ENCODE results near the gene ZNF385C.

ZNF385C gene

DNA sequence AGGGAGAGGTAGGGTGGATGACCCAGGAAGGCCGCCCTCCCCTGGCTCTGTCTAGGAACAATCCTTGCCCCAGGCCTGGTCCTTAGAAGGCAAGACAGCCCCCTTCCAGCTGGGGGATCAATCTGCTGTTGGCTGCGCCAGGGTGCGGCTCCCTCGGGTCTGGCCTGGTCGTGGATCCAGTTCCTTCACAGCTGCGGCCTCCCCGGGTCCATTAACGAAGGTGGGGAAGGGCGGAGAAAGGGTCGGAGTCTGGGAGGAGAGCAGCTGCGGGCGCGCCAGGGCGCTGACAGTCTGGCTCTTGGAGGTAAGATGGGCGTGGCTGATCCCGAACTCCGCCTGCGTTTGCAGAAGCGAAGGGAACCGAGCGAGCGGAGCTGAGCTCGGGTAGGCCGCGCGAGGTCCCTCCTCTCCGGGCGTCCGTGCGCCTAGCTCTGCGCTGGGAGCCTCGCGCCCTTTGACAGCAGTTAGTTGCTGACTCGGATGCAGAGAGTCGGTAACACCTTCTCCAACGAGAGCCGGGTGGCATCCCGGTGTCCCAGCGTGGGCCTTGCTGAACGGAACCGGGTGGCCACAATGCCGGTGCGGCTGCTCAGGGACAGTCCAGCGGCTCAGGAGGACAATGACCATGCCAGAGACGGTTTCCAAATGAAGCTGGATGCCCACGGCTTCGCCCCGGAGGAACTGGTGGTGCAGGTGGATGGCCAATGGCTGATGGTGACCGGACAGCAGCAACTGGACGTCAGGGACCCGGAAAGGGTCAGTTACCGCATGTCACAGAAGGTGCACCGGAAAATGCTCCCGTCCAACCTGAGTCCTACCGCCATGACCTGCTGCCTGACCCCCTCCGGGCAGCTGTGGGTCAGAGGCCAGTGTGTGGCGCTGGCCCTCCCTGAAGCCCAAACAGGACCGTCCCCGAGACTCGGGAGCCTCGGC, 24.4 kb upstream of the ZNF385C start, which contains the start of gene HSPB9:
HSPB9 (plus strand) TSS at position 434 of the 933 bp plus-strand sequence; CDS start at position 481, 47 bp downstream.
- DNase-seq, result peak; percentile 69

DNA sequence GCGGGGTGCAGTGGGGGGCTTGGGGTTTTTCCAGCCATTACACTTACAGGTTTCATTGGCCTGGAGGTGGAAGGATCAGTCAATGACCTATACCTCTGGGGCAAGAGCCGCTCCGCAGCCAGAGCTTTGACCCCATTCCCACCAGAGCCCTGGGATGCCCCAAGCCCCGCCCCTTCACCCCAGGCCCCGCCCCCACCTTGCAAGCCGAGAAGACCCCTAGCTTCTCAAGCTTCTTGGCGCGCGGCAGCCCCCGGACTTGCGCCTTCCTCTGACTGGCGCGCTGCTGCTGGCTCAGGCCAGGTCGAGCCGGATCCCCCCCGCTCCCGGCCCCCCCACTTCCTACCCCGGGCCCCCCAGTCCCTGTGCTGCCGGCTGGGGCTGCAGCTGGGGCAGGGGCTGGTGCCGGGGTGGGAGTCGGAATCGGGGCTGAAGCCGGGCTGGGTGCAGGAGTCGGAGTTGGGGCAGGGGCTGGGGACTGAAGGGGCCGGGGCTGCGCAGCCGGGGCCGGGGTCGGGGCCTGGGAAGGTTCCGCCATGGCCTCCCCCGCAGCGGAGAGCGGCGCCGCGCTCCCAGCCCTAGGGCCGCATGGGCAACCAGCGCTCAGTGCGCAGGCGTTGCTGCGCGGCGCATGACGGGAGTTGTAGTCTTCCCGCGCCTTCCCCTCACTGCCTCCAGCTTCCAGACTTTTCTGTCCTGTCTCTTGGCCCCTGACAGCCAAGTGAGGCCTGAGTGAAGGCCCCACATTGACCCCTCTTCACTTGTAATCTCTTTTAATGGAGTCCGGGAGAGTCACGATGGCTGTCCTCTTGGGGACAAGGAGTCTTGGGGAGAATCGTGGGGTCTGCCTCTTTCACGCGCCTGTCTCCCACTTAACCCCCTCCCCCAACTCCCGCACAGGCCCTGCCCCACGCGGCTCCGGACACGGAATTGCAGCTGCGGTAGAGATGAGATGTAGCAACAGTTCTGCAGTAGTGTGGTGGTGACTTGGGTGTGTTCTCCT, 22.8 kb upstream of the ZNF385C start, which contains the start of gene KAT2A:
KAT2A (minus strand) TSS at position 598 of the 1,000 bp plus-strand sequence; CDS start at position 535, 63 bp downstream.
- DNase-seq, result peak; percentile 67

DNA sequence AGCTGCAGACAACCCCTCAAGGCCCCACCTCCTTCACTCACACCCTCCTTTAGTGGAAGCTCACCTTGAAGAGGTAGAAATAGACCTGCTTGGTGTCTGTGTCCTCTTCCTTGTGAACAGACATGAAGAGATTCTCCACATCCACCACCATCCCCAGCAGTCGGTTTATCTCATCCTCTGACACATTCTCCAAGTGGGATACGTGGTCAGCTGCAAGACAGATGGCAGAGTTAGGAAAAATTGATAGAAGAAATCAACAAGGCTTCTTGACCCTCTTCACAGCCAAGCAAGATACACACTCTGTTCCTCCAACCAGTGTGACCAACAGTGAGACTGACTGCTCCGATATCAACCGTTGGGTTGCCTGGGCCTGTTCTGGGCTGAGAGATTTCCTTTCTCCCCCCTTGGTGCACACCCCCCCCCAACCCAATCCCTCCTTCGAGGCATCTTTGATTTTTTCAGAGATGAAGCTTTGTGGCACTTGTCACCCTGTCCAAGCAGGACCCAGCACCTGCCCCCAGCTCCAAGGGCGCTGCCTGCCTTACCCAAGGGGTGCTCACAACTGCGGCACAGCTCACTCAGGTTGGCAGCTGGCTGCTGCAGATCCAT, 22.0 kb upstream of the ZNF385C start:
- no peak for DNase-seq

DNA sequence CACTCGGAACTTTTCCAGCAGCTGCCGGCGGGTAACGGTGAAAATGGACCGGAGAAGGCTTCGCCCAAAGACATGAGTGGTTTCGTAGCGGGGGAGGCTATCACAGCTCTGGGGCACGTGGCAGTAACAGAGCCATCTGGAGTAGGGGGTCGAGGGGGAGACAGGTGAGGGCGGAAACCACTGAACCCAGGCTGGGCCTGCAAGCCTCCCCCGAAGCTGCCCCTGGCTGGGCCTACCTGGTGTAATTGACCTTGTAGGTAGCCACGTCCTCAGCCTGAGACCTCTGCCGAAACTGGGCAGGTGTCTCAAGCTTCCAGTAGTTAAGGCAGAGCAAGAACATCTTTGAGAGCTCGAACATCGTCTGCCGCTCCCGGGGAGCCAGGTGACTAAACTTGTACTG, 21.0 kb upstream of the ZNF385C start:
- DNase-seq, result no peak

DNA sequence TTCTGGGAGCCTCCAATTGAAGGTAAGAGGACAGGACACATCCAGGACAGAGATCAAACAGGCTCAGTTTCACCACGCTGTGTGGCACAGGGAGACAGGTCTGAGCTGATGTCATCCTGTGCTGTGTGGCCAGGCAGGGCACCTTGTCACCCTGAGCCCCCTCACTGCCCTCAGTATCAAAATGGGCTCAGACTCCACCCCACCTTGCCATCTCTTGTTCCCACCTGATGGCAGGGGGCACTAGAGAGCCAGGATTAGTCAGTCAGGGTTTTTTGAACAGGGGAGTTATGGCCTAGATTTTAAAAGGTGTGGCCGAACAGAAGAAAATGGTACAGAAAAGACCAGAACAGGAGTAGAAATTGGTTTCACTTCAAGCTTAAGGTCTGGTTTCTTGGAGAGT, 20.3 kb upstream of the ZNF385C start:
- DNase-seq, result no peak

DNA sequence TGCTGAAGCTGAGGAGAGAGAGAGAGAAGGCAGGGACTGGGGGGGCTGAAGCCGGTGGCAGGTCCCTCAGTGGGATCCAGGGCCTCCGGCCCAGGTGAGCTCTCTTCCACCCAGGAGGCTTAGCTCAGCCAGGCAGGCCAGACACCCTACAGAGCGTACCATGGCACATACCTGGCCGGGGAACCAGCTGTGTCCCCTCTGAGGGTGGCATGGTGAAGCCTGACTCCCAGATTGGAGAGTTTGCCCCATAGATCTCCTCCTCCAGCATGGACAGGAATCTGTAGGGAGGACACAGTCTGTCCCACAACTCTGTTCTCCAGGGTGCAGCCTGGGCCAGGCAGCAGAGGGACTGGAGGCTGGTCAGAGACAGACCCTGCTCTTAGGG, 19.8 kb upstream of the ZNF385C start:
- DNase-seq, result no peak

DNA sequence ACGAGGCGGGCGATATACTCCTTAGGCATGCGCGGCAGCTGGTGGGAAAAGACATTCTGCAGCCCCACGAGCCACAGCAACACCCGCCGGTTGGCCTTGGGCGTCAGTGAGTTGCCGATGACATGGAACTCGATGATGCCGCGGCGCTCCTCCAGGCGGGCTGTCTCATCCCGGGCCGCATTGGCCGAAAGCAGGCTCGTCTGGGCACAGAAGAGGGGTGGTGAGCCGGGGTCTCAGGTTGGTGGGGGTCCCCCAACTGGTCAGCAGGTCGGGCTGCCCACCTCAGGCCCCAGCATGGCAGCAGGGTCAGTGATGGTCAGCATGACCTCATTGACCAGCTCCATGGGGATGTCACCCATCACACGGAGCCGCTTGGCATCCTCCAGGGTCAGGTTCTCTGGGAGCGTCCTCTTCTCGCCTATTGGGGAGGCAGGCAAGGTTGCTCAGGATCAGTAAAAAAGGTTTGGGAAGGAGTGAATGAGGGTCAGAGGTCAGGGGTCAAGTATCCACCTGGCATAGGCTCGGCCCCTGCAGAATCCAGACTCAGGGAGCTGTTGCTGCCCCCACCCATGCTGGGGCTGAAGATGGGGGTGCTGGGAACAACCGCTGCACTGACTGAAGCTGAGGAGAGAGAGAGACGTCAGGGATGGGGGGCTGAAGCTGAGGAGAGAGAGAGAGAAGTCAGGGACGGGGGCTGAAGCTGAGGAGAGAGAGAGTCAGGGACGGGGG, 19.3 kb upstream of the ZNF385C start:
- no peak for DNase-seq

DNA sequence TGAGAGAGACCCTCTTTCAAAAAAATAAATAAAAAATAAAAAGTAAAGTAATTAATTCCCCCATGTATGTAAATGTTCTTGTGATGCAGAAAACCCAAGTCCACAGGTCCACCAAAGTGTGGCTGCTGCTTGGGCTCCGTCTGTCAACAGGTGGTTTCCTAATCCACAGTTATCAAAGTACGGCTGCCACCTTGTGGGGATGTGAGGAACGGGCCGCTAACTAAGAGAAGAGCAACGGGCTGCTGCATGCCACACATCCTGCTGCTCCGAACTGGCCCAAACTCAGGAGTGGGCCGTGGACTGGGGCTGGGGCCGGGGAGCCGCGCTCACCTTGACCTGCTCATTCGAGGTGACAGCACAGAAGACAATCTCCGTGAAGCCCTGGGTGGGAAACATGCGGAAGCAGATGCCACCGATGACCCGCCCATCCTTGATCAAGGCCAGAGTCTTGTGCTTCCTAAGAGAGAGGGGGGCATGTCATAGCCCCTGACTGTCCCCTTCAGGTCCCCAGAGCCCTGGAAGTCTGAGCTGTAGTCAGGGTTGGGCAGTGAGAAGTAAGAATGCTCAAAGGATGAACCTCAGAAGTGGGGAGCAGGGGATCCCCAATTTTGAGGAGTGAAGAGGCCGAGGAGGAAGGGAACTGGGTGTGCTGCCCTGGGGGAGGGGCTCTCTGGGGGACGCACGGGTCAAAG, 18.6 kb upstream of the ZNF385C start:
- DNase-seq, result no peak

DNA sequence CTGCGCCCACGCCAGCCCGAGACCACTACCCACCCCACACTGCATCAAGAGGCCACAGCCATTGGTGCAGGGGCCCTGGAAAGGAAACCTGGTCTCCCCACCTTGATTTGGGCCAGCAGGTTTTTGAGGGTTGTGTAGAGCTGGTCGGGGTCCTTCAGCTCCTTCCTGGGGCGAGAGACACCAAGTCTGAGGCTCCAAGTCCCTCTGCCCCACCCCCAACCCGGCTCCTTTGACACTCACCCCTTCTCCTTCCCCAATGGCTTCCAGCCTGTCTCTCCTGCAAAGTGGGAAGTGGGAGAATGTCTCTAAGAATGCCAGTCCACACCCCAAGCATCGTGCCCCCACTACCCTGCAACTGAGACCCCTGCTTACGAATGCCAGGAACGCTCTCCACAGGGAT, 15.8 kb upstream of the ZNF385C start:
- DNase-seq, result no peak

DNA sequence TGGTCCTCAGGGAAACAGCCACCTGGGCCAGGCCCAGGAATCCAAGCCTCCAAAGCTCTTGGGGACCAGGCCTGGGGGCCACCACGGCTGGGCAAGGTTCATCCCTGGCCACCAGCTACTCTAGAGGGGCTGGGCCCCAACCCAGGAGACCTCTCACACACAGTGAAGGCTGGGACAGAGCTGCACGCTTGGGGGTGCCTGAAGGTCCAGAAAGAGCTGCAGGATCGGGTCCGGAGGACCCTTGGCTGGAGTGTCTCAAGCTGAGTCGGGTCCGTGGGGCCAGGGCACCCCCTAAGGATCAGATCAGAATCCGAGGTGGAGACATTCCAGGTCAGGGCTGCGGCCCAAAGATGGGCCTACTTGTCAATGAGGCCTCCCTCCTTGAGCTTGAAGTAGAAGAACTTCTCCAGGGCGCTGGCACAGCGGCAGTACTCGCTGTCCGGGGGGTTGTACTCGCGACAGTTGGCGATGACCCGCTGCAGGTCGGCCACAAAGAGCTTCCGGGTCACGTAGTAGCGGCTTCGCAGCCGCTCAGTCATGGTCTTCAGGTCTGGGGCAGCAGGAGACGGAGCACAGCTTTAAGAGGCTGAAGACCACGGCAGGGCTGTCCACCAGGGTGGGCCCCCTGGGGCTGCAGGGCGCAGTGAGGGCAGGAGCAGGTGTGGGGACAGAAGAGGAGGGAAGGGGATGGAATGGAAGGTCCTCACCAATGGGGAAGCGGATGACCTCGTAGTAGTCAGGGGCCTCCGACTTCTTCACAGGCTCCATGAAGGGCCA, 15.2 kb upstream of the ZNF385C start:
- no peak for DNase-seq

DNA sequence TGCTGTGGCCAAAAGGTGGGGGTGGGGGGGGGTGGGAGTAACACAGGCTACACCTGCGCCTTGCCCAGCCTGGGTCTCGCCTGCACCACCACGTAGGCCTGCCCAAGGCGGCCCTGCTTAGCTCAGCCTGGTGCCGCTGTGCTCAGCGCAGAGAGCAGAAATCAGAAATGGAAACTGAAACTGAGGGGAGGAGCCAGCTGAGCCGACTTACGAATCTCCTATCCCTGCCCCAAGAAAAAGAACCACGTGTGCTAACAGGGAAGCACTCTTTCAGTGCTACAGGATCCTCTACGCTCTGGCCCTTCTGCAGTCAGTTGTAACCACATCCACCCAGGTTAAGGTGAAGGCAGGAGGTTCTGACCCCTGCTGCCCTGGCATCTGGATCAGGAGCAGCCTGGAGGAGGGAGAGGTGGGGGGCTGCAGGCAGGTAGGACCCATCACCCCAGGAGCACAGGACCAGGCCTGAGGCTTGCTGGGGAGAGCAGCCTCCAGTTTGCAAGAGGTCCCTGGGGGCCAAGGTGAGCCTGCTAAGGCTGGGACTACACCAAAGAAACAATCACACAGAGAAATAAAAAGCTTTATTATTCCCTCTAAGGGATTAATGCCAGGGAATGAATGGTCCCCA, 14.4 kb upstream of the ZNF385C start, which contains the start of gene DHX58:
DHX58 (minus strand) TSS at position 163 of the 625 bp plus-strand sequence. CDS start 822 bp downstream, outside the sequence.
- DNase-seq, result no peak

DNA sequence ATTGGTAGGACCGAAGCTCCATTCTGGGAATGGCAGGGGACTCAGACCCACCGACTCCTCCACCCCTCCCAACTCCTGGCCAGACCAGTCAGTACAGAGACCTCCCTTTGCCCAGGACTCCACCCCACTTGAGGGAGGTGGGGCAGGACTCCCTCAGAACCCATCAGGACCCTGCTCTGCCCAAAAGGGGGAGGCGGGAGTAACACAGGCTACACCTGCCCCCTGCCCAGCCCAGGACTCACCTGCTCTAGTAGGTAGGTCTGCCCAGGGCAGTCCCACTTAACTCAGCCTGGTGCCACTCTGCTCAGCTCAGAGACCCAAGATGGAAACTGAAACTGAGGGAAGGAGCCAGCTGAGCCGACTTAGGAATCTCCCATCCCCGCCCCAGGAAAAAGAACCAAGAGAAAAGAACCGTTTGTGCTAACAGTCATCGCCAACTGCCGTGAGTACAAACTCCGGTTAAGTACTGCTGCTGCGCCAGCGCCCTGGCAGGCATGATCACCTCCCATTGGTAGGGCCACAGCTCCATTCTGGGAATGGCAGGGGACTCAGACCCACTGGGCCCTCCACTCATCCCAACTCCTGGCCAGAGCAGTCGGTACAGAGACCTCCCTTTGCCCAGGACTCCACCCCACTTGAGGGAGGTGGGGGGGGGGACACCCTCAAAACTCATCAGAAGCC, 13.7 kb upstream of the ZNF385C start:
- no peak for DNase-seq

DNA sequence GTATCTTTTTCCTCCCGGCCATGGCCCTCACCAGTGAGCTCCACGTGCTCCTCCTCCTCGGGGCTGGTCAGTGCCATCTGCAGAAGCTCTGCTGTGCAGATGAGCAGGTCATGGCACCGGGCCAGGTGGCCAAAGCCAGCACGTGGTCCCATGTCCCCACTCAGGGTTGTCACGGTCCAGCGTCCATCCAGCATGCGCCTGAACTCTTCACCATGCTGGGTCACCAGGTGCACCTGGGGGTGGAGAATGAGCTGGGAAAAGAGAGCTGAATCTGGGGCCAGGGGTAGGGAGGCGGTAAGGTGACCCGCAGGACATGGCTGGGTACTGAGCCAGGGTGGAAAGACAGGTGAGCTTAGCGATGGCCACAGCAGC, 13.0 kb upstream of the ZNF385C start:
- DNase-seq, result no peak

DNA sequence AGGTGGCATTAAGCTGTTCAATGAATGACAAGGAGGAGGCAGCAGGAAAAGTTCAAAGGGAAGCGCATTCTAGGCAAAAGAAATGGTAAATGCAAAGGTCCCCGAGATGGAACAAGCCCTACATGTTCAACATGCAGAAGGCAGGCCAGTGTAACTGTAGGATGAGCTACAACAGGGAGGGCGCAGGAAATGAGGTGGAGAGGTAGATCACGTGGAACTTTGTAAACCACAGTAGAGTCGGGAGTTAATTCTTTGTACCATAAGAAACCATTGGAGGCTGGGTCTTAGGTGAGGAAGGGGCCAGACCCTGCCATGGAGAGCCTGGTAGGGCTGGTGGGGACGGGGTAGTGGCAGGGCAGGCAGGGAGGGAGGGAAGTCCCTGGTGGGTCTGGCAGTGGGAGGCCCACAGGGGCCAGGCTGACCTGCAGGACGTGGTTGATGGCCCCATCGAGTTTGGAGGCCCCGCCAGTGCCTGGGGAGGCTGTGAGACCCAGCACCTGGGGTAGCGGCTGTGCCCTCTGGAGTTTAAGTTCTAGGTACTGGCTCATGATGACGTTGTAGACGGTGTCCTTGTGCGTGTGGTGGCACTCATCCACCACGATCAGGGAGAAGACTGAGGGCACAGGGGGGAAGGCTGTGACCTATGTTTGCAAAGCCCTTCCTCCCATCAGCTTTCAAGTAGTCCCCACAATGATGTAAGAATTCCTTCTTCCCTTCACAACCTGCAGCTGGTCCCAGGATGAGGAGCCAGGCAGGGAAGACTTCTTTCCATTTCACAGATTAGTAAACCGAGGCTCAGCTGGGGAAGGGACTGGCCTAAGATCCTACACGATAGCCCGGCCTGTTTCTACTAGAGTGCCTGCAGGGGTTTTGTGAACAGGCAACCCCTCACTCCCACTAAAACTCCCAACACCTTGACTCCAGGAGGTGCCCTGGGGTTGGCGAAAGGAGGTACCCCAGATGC, 12.3 kb upstream of the ZNF385C start:
- no peak for DNase-seq

DNA sequence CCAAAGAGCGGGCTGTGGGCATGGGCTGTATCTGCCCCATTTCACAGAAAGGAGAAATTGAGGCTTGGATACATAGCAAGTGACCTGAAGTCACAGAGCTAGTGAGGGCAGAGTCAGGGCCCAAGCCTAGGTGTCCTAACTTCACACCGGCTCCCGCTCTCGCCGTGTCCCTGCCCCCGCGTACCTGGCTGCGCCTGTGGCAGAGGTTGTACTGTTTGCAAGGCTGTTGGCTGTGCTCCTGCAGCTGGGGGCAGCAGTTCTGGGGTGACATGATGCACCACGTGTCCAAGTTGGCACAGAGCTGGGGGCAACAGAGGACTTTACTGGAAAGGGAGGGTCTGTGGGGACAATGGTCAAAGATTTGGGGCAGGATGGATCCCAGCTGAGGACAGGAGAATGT, 10.8 kb upstream of the ZNF385C start:
- no peak for DNase-seq

DNA sequence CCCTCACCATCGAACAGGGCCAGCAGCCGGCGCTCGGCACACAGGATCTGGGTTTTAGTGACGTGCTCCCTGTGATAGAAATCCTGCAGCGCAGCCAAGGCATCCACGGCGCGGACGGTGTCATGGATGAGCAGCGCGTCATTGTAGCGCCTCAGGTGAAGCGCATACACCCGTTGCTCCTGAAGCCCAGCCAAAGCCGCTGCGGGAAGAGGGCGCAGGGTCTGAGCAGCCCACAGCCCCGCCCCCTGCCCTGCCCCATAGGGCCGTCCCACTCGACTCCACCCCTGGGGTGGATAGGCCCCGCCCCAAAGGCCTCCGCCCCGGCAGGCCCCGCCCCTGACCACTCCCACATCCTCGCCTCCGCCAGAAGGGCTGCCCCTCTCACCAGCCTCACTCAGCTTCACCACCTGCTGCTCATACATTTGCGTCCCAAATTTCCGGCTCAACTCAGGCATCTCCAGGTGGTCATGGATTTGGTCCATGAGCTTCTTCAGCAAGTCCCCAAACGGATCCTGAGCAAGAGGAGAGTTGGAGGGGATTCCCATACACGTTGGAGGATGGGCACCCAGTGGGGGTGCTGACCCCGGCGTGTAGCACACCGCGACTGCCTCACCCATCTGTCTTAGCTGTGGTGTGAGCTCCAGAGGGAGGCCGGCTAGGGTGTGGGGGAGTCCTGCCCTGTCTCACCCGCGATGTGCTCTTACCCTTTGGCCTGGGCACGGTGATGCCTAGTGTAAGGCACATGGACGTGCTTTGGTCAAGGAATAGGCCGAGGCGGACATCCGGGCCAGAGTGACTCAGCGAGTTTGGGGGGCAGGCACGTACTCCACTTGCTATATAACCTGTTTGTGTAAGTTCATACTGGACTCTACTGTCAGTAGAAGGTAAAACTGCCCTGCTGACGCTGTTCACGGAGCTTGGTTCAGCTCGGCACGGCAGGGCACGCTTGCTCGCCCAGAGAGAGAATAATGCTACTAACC, 9.6 kb upstream of the ZNF385C start:
- DNase-seq, result peak; percentile 78

DNA sequence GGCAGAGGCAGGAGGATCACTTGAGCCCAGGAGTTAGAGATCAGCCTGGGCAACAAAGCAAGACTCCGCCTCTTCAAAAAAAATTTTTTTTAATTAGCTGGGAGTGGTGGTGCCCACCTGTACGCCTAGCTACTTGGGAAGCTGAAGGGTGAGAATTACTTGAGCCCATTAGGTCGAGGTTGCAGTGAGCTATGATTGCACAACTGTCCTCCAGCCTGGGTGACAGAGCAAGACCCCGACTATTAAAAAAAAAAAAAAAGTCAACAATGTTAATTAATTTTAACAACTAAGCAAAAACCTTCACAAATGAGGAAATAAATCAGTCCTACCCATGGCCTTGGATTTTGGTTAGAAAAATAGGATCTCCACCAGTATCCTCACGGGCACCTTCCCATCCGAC, 8.9 kb upstream of the ZNF385C start:
- DNase-seq, result no peak
